AG09319 (cell line): ENCODE measurements around the gene HBQ1.
"Not testable (repeated sequence)": the region's sequence is repeated elsewhere in the genome, so short reads cannot be mapped to it uniquely, and the experiment has no call there.

ENCODE experiments used
- DNase-seq: peaks from one replicate; pipeline ENCODE4 v3.0.0-alpha.2; 2010; ENCODE audit warnings: low read depth; ENCODE audit errors: extremely low read depth
- TF ChIP-seq, protein P1 (sequence below): IDR thresholded peaks from 2 replicates; pipeline ENCODE4 v1.5.1; 2011; ENCODE audit warnings: low read depth, mild to moderate bottlenecking, inconsistent platforms, low read length, moderate library complexity

The HBQ1 gene

GRCh38 chr16:154217-155030 is 25.8 kb upstream of the HBQ1 start:
- DNase-seq, result no peak
- TF ChIP-seq, protein P1, sequence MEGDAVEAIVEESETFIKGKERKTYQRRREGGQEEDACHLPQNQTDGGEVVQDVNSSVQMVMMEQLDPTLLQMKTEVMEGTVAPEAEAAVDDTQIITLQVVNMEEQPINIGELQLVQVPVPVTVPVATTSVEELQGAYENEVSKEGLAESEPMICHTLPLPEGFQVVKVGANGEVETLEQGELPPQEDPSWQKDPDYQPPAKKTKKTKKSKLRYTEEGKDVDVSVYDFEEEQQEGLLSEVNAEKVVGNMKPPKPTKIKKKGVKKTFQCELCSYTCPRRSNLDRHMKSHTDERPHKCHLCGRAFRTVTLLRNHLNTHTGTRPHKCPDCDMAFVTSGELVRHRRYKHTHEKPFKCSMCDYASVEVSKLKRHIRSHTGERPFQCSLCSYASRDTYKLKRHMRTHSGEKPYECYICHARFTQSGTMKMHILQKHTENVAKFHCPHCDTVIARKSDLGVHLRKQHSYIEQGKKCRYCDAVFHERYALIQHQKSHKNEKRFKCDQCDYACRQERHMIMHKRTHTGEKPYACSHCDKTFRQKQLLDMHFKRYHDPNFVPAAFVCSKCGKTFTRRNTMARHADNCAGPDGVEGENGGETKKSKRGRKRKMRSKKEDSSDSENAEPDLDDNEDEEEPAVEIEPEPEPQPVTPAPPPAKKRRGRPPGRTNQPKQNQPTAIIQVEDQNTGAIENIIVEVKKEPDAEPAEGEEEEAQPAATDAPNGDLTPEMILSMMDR, result no peak

DNA sequence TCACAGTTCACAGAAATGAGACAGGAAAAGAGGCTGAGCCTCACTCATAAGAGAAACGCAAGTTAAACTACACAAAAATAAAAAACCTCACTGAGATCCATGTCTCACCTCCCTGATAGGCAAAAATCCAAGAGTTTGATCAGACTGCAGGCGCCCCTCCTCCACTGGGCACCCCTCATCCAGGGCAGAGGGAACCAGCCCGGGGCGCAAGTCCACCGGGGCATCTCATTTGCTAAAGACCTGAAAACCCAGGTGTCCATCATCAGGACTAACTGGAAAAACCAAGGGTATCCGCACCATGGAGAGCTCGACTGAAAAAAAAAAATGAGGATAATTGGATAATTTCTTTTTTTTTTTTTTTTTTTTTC is 25.2 kb upstream of the HBQ1 start:
- TF ChIP-seq, protein P1, result no peak

DNA sequence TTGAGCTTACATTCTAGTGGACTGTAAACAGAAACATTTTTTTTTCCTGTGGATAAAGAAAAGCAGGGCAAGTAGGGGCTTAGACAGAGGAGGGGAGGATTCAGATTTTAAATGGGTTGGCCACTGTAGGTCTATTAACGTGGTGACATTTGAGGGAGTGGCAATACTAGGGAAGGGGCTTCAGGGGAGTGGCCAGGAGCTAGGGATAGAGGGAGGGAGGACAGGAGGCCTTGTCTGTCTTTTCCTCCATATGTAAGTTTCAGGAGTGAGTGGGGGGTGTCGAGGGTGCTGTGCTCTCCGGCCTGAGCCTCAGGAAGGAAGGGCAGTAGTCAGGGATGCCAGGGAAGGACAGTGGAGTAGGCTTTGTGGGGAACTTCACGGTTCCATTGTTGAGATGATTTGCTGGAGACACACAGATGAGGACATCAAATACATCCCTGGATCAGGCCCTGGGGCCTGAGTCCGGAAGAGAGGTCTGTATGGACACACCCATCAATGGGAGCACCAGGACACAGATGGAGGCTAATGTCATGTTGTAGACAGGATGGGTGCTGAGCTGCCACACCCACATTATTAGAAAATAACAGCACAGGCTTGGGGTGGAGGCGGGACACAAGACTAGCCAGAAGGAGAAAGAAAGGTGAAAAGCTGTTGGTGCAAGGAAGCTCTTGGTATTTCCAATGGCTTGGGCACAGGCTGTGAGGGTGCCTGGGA is 21.0 kb upstream of the HBQ1 start:
- TF ChIP-seq, protein P1, result no peak
- DNase-seq, result no peak

More for the DNA sequence above, 25.2 kb upstream of the HBQ1 start:
- DNase-seq, result no peak

- not testable (repeated sequence) for DNase-seq
Observed at GRCh38 chr16:160242-160641, 20.0 kb upstream of the HBQ1 start.

DNA sequence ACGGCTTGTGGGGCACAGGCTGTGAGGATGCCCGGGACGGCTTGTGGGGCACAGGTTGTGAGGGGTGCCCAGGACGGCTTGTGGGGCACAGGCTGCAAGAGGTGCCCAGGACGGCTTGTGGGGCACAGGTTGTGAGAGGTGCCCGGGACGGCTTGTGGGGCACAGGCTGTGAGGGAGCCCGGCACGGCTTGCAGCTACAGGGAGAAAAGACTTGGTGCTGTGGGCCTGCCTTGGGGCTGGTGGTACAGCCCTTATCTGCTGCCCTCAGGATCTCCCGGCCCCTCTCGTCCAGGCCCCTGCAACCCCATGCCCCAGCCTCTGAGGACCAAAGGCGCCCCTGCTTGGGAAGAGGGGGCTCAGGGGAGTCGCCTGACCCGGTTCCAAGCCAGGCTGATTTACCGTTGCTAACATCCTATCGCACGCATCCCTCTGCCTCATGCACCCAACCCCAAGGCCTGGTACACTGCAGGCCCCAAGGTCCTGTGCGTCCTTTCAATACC is 19.5 kb upstream of the HBQ1 start:
- TF ChIP-seq, protein P1, result no peak
- no peak for DNase-seq

DNA sequence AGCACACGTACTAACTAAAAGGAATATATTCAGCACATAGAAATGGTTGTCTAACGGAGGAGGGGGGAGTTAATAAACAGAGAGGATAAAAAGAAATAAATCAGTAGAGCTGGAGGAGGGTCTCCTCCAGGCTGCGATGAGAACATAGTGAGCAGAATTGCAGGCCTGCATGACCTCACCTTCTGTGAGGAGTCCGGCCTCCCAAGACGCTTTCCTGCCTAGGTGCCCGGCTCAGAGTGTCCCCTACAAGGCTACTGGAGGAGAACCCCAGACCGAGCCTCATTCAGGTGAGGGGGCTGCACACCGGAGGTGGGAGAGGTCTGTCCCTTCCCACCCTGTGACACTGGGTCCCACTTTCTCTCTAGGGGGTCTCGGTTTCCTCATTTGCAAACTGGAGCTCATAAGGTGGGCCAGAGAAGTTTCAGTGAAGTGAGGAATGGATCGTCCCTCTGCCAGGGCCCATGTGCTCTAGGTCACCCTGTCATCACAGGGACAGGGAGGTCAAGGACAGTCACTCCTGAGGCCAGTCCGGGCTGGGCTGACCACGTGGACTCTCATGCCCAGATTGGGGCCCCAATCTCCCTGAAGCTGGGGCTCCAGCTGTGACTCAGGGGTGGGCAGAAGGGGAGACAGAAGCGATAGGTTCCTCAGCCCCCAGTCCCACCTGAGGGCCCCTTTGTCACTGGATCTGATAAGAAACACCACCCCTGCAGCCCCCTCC is 17.8 kb upstream of the HBQ1 start:
- DNase-seq, result no peak
- TF ChIP-seq, protein P1, result no peak

GRCh38 chr16:163139-163538 is 17.1 kb upstream of the HBQ1 start:
- DNase-seq, result not testable (repeated sequence)

- not testable (repeated sequence) for DNase-seq
Observed at GRCh38 chr16:163696-164095, 16.6 kb upstream of the HBQ1 start.

GRCh38 chr16:164134-164823 is 16.0 kb upstream of the HBQ1 start:
- not testable (repeated sequence) for DNase-seq
